WTC11 (cell line): ENCODE measurements around the gene SMIM1.

Experiments used
- ATF1 ChIP-seq: sonication (generic); formaldehyde crosslinking; IDR thresholded peaks from 2 replicates; pipeline ENCODE4 v1.8.1; 2023; ENCODE audit warnings: mild to moderate bottlenecking, moderate library complexity, missing genetic modification reagents
- CTCF ChIP-seq: fragments of 200-600 bp; IDR thresholded peaks from 2 replicates; pipeline ENCODE4 v1.8.0; 2022; ENCODE audit warnings: antibody characterized with exemption
- MAX ChIP-seq: sonication (generic); formaldehyde crosslinking; IDR thresholded peaks from 2 replicates; pipeline ENCODE4 v1.8.0; 2022; ENCODE audit warnings: mild to moderate bottlenecking, missing genetic modification reagents
- NR2C2 ChIP-seq: sonication (generic); formaldehyde crosslinking; IDR thresholded peaks from 2 replicates; pipeline ENCODE4 v1.8.0; 2022; ENCODE audit warnings: mild to moderate bottlenecking, missing genetic modification reagents
- ZNF121 ChIP-seq: sonication (generic); formaldehyde crosslinking; IDR thresholded peaks from 2 replicates; pipeline ENCODE4 v1.8.0; 2023; ENCODE audit warnings: missing genetic modification reagents
- ZNF425 ChIP-seq: fragments of 250-450 bp; sonication (Bioruptor Pico); conservative IDR thresholded peaks from 2 replicates; pipeline ENCODE4 v1.9.0; 2021; ENCODE audit warnings: mild to moderate bottlenecking

- TF ChIP-seq CTCF (no peak), ATF1 (CRISPR knock-in tag) (no peak), NR2C2 (no peak), MAX (CRISPR knock-in tag) (no peak), ZNF425 (CRISPR knock-in tag) (no peak), ZNF121 (no peak)
Observed at GRCh38 chr1:3731583-3732433, 40.7 kb upstream of the SMIM1 start.
